SK-N-SH (cell line): ENCODE measurements around the gene VAPB. TPM values are rescaled to one million over a fixed set of nuclear protein-coding genes. Genes with fewer than 3 reads are reported as not detected.

Experiments
- CTCF ChIA-PET: fragments of 300-600, 350-600 bp; formaldehyde crosslinking; extraction: SDS; loops from one replicate; lab custom pipeline; 2021; lab: Yijun Ruan, JAX
- POLR2A ChIA-PET: fragments of 350-600 bp; sonication (Branson Sonifier 250); formaldehyde crosslinking; extraction: SDS; loops from one replicate; lab custom pipeline; 2020; ENCODE audit warnings: antibody characterized with exemption, inconsistent platforms; lab: Yijun Ruan, JAX
- DNase-seq: peaks from one replicate; pipeline ENCODE4 v3.0.0; 2012
- H2AFZ ChIP-seq: fragments of 200-600 bp; sonication (generic); 2 replicates; pipeline ENCODE4 v1.8.1; 2016; ENCODE audit warnings: antibody characterized with exemption, mild to moderate bottlenecking, low read depth
- H3F3A ChIP-seq: fragments of 200-600 bp; sonication (generic); replicated peaks from 2 replicates; pipeline ENCODE3; 2016; ENCODE audit warnings: antibody characterized with exemption, mild to moderate bottlenecking; ENCODE audit not compliant: insufficient read depth
- H3K27ac ChIP-seq, 2 experiments: fragments of 200-500 bp in 1 of 2; fragments of 200-600 bp in 1 of 2; sonication (Bioruptor generic) in 1 of 2; sonication (generic), shearing (Covaris generic) in 1 of 2; 2 replicates each; pipeline versions ENCODE4 v1.5.1 to v1.6.1; 2014 to 2016; ENCODE audit warnings: low read depth in 2 of 2, inconsistent platforms in 1 of 2, low read length in 1 of 2, mild to moderate bottlenecking in 1 of 2, mixed read lengths in 1 of 2
- H3K27me3 ChIP-seq: fragments of 200-600 bp; sonication (generic), shearing (Covaris generic); 2 replicates; pipeline ENCODE4 v1.6.1; 2016; ENCODE audit warnings: mixed run types; ENCODE audit not compliant: insufficient read depth
- H3K36me3 ChIP-seq, 2 experiments: fragments of 200-500 bp in 1 of 2; fragments of 200-600 bp in 1 of 2; sonication (Bioruptor generic) in 1 of 2; sonication (generic) in 1 of 2; replicated peaks in 1 of 2; 2 replicates each; pipeline versions ENCODE3 to v1.5.1; 2014 to 2016; ENCODE audit warnings: low read length in 1 of 2, mild to moderate bottlenecking in 1 of 2; ENCODE audit not compliant: insufficient read depth in 2 of 2, control insufficient read depth in 1 of 2
- H3K4me1 ChIP-seq, 2 experiments: fragments of 200-500 bp in 1 of 2; fragments of 200-600 bp in 1 of 2; sonication (Bioruptor generic) in 1 of 2; sonication (generic), shearing (Covaris generic) in 1 of 2; 2 replicates each; pipeline versions ENCODE4 v1.5.1 to v1.6.1; 2014 to 2016; ENCODE audit warnings: low read depth in 1 of 2, low read length in 1 of 2, mixed run types in 1 of 2; ENCODE audit not compliant: insufficient read depth in 2 of 2, control insufficient read depth in 1 of 2
- H3K4me2 ChIP-seq: fragments of 200-600 bp; sonication (generic), shearing (Covaris generic); 2 replicates; pipeline ENCODE4 v1.6.1; 2017; ENCODE audit warnings: mixed run types
- H3K4me3 ChIP-seq, 2 experiments: fragments of 200-500 bp in 1 of 2; fragments of 200-600 bp in 1 of 2; sonication (Bioruptor generic) in 1 of 2; sonication (generic), shearing (Covaris generic) in 1 of 2; 2 replicates each; pipeline versions ENCODE4 v1.5.1 to v1.8.1; 2014 to 2016; ENCODE audit warnings: low read depth in 2 of 2, inconsistent platforms in 1 of 2, low read length in 1 of 2, mild to moderate bottlenecking in 1 of 2, mixed read lengths in 1 of 2, moderate library complexity in 1 of 2
- H3K79me2 ChIP-seq: fragments of 200-600 bp; sonication (generic); 2 replicates; pipeline ENCODE4 v1.8.1; 2017; ENCODE audit warnings: mild to moderate bottlenecking; ENCODE audit not compliant: insufficient read depth
- H3K9ac ChIP-seq: fragments of 200-600 bp; sonication (generic); 2 replicates; pipeline ENCODE4 v1.6.1; 2017; ENCODE audit warnings: mixed run types
- H3K9me2 ChIP-seq: fragments of 200-600 bp; sonication (generic); 2 replicates; pipeline ENCODE4 v1.6.1; 2017; ENCODE audit warnings: mixed run types
- H3K9me3 ChIP-seq: fragments of 200-600 bp; sonication (generic); 2 replicates; pipeline ENCODE4 v1.6.1; 2017; ENCODE audit warnings: mixed run types, mild to moderate bottlenecking, moderate library complexity
- H4K20me1 ChIP-seq: fragments of 200-600 bp; sonication (generic); 2 replicates; pipeline ENCODE4 v1.6.1; 2017; ENCODE audit warnings: mild to moderate bottlenecking, mixed run types; ENCODE audit not compliant: insufficient read depth
- CHD2 ChIP-seq: fragments of 150-350 bp; IDR thresholded peaks from 2 replicates; pipeline ENCODE4 v1.6.1; 2018; ENCODE audit warnings: low read length; ENCODE audit not compliant: partially characterized antibody
- CTCF ChIP-seq: fragments of 200-600 bp; sonication (generic); IDR thresholded peaks from 2 replicates; pipeline ENCODE4 v1.6.1; 2017; ENCODE audit warnings: antibody characterized with exemption, mild to moderate bottlenecking, moderate library complexity
- EP300 ChIP-seq, 2 experiments: IDR thresholded peaks; 2 replicates each; pipeline versions ENCODE4 v1.4.0 to v1.6.1; 2012; ENCODE audit warnings: borderline replicate concordance in 1 of 2, low read depth in 1 of 2, low read length in 1 of 2
- EZH2phosphoT487 ChIP-seq: fragments of 200-600 bp; sonication (generic); IDR thresholded peaks from 2 replicates; pipeline ENCODE4 v1.6.1; 2017; ENCODE audit warnings: low read depth, mixed run types, mild to moderate bottlenecking, antibody characterized with exemption, moderate library complexity, borderline replicate concordance
- FOSL2 ChIP-seq: IDR thresholded peaks from 2 replicates; pipeline ENCODE4 v1.4.0; 2012; ENCODE audit warnings: low read depth, mild to moderate bottlenecking, moderate library complexity, borderline replicate concordance
- FOXM1 ChIP-seq: IDR thresholded peaks from 2 replicates; pipeline ENCODE4 v1.4.0; 2012; ENCODE audit warnings: low read depth, mild to moderate bottlenecking
- GABPA ChIP-seq: IDR thresholded peaks from 2 replicates; pipeline ENCODE4 v1.4.0; 2012; ENCODE audit warnings: low read depth, mild to moderate bottlenecking
- GATA2 ChIP-seq: sonication (generic); formaldehyde crosslinking; IDR thresholded peaks from 2 replicates; pipeline ENCODE4 v1.5.0; 2020; ENCODE audit warnings: mild to moderate bottlenecking, missing genetic modification reagents
- JUND ChIP-seq: IDR thresholded peaks from 2 replicates; pipeline ENCODE4 v1.4.0; 2012
- NRF1 ChIP-seq: IDR thresholded peaks from 2 replicates; pipeline ENCODE4 v1.6.1; 2012; ENCODE audit warnings: low read depth, mild to moderate bottlenecking, low read length
- REST ChIP-seq: IDR thresholded peaks from 2 replicates; pipeline ENCODE4 v1.6.1; 2012; ENCODE audit warnings: mild to moderate bottlenecking, low read depth, low read length, moderate library complexity
- SMC3 ChIP-seq: IDR thresholded peaks from 2 replicates; pipeline ENCODE4 v1.6.1; 2012; ENCODE audit warnings: low read depth, low read length, improper control_type of control experiment
- TAF1 ChIP-seq: IDR thresholded peaks from 2 replicates; pipeline ENCODE4 v1.6.1; 2012; ENCODE audit warnings: low read depth, mild to moderate bottlenecking, low read length, moderate library complexity, borderline replicate concordance
- TCF12 ChIP-seq: IDR thresholded peaks from 2 replicates; pipeline ENCODE4 v1.4.0; 2012
- USF1 ChIP-seq: IDR thresholded peaks from 2 replicates; pipeline ENCODE4 v1.4.0; 2012; ENCODE audit warnings: low read depth, borderline replicate concordance
- YY1 ChIP-seq: IDR thresholded peaks from 2 replicates; pipeline ENCODE4 v1.4.0; 2012; ENCODE audit warnings: low read depth, mild to moderate bottlenecking
- WGBS: methylation state at CpG from one replicate; pipeline ENCODE4 v1.1.6; 2017; ENCODE audit warnings: low lambda C conversion rate; 5-methylcytosine and 5-hydroxymethylcytosine counted together
- polyA plus RNA-seq, 3 experiments: library from polyadenylated mRNA; depleted of rRNA; stranded (reverse); fragments of >200 nt; gene quantifications; 2 replicates each; pipeline ENCODE4 v1.2.3, GENCODE V29; 2012
- TF ChIP-seq, protein P1 (sequence below): fragments of 150-350 bp; IDR thresholded peaks from 2 replicates; pipeline ENCODE4 v1.6.1; 2016; ENCODE audit warnings: mild to moderate bottlenecking, low read depth, low read length
- TF ChIP-seq, protein P2 (sequence below): IDR thresholded peaks from 2 replicates; pipeline ENCODE4 v1.4.0; 2012; ENCODE audit warnings: low read depth
- TF ChIP-seq, protein P3 (sequence below): fragments of 150-350 bp; IDR thresholded peaks from 2 replicates; pipeline ENCODE4 v1.6.1; 2017; ENCODE audit warnings: antibody characterized with exemption, low read length, low read depth, borderline replicate concordance

Gene VAPB
- polyA plus RNA-seq, 1 of the 3 experiments (the other 2 are of a cell fraction) = 16.9 TPM

DNA sequence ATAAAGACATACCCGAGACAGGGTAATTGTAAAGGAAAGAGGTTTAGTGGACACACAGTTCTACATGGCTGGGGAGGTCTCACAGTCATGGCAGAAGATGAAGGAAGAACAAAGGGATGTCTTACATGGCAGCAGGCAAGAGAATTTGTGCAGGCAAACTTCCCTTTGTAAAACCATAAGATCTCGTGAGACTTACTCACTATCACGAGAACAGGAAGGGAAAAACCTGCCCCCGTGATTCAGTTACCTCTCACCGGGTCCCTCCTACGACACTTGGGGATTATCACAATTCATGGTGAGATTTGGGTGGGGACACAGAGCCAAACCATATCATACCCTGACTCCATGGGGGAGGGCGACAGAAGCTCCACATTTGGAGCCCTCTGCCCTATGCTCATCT, 7.4 kb upstream of the VAPB start:
- ChIA-PET CTCF (interaction anchor here (0.7 kb wide), 1 partner anchor 67 kb away, joined by 3 read pairs; no protein-coding TSS in a partner anchor), POLR2A (no interaction called here)
- no peaks in the 10 kb centered on the region for H3K9me2 ChIP-seq
- TF ChIP-seq NRF1 (no peak), SMC3 (no peak), TCF12 (no peak), JUND (no peak), REST (no peak), EP300 (IDR thresholded peaks at IDR 0.05; ENCODE audit: borderline replicate concordance in 1 of 2, low read depth in 1 of 2, low read length in 1 of 2) (no peak), GABPA (no peak), USF1 (no peak), GATA2 (CRISPR knock-in tag) (no peak), CTCF (no peak), TAF1 (no peak), YY1 (no peak), CHD2 (no peak), EZH2phosphoT487 (no peak), FOSL2 (no peak), FOXM1 (no peak)
- TF ChIP-seq, protein P1, sequence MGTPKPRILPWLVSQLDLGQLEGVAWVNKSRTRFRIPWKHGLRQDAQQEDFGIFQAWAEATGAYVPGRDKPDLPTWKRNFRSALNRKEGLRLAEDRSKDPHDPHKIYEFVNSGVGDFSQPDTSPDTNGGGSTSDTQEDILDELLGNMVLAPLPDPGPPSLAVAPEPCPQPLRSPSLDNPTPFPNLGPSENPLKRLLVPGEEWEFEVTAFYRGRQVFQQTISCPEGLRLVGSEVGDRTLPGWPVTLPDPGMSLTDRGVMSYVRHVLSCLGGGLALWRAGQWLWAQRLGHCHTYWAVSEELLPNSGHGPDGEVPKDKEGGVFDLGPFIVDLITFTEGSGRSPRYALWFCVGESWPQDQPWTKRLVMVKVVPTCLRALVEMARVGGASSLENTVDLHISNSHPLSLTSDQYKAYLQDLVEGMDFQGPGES = no peak
- TF ChIP-seq, protein P2, sequence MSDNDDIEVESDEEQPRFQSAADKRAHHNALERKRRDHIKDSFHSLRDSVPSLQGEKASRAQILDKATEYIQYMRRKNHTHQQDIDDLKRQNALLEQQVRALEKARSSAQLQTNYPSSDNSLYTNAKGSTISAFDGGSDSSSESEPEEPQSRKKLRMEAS = no peak
- TF ChIP-seq, protein P3, sequence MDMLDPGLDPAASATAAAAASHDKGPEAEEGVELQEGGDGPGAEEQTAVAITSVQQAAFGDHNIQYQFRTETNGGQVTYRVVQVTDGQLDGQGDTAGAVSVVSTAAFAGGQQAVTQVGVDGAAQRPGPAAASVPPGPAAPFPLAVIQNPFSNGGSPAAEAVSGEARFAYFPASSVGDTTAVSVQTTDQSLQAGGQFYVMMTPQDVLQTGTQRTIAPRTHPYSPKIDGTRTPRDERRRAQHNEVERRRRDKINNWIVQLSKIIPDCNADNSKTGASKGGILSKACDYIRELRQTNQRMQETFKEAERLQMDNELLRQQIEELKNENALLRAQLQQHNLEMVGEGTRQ = no peak
- no peak overlapping the region for H3K27ac ChIP-seq
- WGBS = 74% methylated on average over 7 of the region's 7 CpGs
- H3K79me2 ChIP-seq = no peaks in the 10 kb centered on the region
- H4K20me1 ChIP-seq = no peaks in the 10 kb centered on the region
- H3K36me3 ChIP-seq = no peaks in the 10 kb centered on the region
- H3K9ac ChIP-seq = no peak overlapping the region
- peaks cover 3% of the 10 kb centered on the region for H3F3A ChIP-seq
- no peaks in the 10 kb centered on the region for H3K27me3 ChIP-seq
- no peaks in the 10 kb centered on the region for H3K9me3 ChIP-seq
- no peak for DNase-seq
- H3K4me2 ChIP-seq = no peak overlapping the region
- no peaks in the 10 kb centered on the region; a peak in 1 of 4 replicates for H3K4me1 ChIP-seq
- H2AFZ ChIP-seq = no peak overlapping the region
- H3K4me3 ChIP-seq = no peak overlapping the region; a peak in 1 of 4 replicates
